GM12874 (cell line): ENCODE data around the gene TESK2.

Experiments used
- CTCF ChIP-seq: IDR thresholded peaks from 2 replicates; pipeline ENCODE4 v1.5.1; 2011; ENCODE audit warnings: low read depth, mild to moderate bottlenecking, control low read depth, low read length, moderate library complexity; ENCODE audit not compliant: insufficient read depth

The TESK2 gene

GRCh38 chr1:45510036-45510971 lies 19.3 kb upstream of the TESK2 start:
- TF ChIP-seq CTCF = no peak

- TF ChIP-seq CTCF = 0 out of 2 replicates have a peak, but pooled peaks have one; percentile 7
Observed at GRCh38 chr1:45508295-45509151, 17.6 kb upstream of the TESK2 start.

GRCh38 chr1:45507893-45508292 lies 16.9 kb upstream of the TESK2 start:
- no peak for TF ChIP-seq CTCF

- TF ChIP-seq CTCF = no peak
Observed at GRCh38 chr1:45507195-45507594, 16.2 kb upstream of the TESK2 start.

- TF ChIP-seq CTCF = no peak
Observed at GRCh38 chr1:45503462-45504360, 12.7 kb upstream of the TESK2 start.

- TF ChIP-seq CTCF = no peak
Observed at GRCh38 chr1:45501505-45501859, 10.5 kb upstream of the TESK2 start.
